NCI-H82 (cell line): Measurements from ENCODE around the gene BEND2.
"Not testable (repeated sequence)": the region's sequence is repeated elsewhere in the genome, so short reads cannot be mapped to it uniquely, and the experiment has no call there.

Source experiments
- DNase-seq: peaks from one replicate; lab custom pipeline; 2025; lab: John Stamatoyannopoulos, UW

Gene BEND2

GRCh38 chrX:18220786-18221185 lies at the start of gene BEND2:
Gene BEND2 (minus strand): TSS chrX:18220886. CDS start chrX:18220750, 136 bp downstream.
- no peak for DNase-seq

DNA sequence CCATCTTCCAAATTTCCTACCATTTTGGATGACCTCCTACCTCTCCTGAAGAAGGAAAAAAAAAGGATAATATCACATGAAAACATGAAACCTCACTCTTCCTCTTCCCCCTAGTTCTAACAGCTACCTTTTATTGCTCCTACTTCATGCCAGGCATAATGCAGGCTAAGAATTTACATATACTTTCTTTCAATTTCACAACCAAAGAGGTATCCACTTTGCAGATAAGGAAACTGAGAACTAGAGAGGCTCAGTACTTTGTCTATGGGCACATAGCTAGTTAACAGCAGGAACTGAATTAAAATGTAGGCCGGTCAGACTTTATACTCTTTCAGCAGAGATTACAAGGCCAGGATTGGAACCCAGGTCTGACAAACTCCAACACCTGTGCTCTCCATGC lies 34.4 kb upstream of the BEND2 start:
- DNase-seq: no peak

DNA sequence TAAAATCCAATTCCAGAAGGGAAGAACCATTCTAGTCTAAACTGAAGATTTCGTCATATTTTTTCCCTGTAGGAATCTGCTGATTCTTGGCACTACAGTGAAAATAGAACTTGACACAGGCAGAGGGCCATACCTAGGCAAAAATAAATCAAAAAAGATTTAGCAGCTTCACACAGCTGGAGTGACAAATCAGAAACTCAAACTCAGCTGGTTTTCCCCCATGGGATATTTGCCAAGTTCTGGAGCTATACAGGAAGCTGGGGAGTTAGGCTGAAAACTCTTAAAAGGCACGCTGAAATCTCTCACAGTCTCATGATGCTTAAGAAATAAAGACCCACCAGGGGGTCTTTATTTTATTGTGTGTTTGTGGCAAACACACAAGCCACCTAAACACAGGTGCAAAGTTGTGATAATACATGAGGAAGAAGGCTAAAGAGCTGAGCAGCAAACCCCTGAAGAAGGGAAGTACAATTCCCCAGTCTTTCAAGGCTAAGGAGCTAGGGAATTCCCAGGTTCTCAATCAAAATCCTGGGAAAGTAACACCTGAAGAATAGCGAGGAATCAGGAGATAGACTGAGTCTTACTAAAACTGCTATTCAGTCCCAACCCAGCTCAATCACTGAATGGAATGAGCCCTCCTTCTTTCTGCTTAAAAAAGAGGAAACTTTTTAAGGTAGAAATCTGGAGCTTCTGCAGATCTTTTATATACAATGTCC lies 32.1 kb upstream of the BEND2 start:
- no peak for DNase-seq

GRCh38 chrX:18229646-18230045 lies 9.0 kb upstream of the BEND2 start:
- DNase-seq: not testable (repeated sequence)

GRCh38 chrX:18228069-18228468 lies 7.4 kb upstream of the BEND2 start:
- no peak for DNase-seq

DNA sequence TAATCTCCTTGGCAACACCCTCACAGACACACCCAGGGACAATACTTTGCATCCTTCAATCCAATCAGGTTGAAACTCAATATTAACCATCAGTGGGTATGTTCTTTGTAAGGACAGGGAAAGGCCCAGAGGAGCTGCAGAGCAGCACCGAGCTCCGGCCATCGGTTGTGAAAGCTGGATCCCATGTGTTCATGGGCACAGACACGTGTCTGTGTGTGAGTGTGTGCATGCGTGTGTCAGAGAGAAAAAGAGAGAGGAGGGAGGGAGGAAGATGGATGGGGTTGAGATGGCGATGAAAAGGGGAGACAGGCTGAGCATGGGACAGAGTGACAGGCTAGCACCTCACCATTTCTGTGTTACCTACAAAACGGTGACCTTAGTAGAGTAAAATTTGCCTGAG lies 6.8 kb upstream of the BEND2 start:
- DNase-seq: no peak

- no peak for DNase-seq
Measured at GRCh38 chrX:18210470-18210869, 10.2 kb downstream of the BEND2 start.

DNA sequence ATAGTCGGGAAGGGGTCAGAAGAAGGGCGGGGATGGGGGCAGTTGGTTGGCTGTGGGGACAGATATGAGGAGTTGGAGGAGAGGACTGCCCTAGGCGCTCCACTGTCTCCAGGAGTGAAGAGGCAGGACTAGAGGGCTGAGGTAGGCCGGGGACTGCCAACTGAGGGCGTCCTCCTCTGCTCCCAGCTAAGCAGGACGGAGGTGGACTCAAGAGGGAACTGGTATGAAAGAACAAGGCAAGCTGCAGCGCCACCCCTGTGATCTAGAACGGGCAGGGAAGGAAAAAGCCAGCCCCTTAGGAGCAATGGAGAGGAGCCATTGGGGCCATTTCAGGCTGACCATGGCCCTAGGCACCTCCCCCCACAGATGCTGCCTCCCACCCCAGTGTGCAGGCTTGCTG lies 14.0 kb downstream of the BEND2 start:
- no peak for DNase-seq

DNA sequence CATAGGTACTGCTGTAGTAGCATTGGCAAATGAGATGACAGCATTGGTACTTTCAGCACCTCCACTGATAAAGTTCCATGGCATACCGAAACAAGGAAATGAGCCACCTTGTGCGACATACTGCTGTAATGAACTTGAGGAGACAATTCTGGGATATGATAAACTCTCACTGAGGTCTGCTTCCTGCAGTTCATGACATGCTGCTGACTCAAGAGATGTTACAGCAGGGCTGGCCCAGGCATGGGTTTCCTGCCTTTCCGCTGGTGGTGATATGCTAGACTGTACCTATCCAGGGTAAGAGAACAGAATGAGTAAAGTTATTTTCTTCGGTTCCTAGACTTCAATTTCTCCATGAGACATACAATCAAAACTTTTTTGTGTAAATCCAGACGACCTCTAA lies 17.1 kb downstream of the BEND2 start:
- DNase-seq: no peak

DNA sequence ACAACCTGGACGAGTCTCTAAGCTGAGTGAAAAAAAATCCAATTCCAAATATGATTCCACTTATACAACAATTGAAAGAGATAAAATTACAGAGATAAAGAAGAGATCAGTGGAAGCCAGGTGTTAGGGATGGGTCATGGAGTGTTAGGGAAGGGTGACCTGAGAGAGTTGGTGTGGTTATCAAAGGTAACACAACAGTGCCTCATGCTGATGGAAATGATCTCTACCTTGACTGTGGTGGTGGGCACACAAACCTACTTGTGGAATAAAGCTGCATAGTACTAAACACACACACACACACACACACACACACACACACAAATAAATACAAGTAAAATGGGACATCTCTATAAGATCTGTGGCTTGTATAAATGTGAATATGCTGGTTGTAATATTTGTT lies 26.0 kb downstream of the BEND2 start:
- DNase-seq: peak; percentile 20

DNA sequence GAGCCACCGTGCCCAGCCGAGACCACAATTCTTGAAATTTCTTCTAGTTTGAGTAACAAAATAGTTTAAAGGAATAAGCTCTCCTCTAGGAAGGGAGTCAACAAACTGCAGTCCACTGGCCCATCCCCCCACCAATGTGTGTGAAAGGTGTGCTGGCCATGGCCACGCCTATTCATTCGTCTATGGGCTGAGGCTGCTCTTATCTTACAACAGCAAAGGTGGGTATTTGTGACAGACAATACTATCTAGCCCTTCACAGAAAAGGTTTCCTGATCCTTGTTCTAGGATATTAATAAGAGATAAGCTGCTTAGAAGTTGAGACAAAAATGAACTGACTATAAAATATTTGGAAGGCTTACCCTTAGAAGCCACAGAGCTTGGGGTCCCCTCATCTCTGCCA lies 41.2 kb downstream of the BEND2 start:
- DNase-seq: no peak

- no peak for DNase-seq
Measured at GRCh38 chrX:18174971-18175370, 45.7 kb downstream of the BEND2 start.

DNA sequence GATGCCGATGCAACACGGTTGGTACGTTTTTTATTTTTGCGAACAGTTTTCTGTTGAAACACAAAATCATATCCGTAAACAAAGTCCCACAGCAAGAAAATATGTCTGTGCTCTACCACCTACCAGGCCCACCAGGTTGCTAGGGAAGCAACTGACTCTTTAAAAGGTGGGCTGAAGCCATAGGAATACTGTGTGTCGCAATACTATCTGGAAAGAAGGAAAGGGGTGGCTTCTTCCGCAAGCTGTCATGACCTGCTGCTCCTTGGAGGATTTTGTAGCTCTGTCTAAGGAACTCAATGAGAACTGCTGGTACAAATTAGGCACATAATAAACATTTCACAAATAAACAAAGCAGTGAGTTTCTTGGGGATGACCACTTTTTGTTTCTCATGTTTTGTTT lies 46.5 kb downstream of the BEND2 start:
- no peak for DNase-seq

DNA sequence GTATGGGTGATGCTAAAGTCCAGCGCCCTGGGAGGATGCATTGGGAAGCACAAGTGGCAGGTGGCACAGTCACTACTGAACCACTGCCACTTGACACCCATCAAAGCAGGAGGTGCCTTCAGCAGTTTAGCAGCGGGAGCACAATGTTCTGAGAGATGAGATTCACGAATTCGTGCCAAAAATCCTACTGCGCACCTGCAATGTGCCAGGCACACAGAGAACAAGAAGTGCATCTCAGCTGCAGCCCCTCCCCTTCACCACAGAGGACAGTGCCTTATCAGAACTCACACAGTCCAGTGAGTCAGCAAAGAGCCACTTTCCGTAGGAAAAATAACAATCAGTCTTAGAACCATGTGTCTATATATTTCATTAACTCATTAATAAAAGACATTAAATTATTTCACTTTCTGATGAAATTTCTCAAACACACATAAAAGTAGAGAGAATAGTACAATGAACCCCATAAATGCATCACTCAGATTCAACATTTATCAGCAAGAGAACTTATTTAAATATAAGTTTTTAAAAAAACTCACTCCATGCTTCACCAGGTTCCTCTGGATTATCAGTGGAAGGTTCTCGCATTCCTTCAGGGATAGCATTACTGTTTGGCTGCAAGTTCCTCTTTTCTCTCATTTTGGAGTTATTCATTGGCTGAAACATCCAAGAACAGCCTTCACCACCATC lies 47.0 kb downstream of the BEND2 start:
- no peak for DNase-seq

DNA sequence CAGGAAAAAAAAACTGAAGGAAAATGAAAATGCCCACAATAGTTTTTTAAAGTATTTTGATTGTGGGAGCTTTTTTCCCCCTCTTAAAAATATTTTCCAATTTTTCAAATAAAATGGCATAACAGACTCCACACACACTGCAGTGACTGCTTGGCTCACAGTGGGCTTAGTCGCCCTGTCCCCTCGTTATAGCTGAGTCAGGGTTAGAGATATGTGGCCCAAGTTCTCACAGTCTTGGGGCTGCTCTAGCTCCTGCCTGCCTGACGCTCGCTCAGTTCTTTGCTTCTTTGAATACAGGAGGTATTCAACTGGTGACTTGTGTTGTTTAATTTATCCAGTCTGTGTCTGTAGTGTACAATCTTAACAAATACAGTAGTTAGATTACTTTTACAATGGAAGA lies 47.7 kb downstream of the BEND2 start:
- DNase-seq: no peak

DNA sequence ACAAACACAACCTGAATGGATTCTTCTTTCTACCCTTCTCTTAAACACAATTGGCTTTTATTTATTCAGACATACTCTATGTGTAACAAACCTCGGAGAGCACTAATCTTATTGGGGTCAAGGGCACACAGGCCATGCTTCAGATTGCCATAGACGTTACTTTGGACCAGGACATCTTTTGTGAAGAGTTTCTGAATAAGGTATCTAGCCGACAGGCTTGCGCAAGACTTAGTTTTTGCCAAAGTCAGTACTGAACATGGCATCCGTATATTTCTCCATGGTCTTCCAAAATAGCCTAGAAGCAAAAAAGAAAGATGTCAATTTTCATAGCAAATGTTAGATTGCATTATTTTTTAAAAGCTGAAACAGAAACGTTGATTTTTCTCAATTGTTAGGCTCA lies 49.8 kb downstream of the BEND2 start:
- no peak for DNase-seq

DNA sequence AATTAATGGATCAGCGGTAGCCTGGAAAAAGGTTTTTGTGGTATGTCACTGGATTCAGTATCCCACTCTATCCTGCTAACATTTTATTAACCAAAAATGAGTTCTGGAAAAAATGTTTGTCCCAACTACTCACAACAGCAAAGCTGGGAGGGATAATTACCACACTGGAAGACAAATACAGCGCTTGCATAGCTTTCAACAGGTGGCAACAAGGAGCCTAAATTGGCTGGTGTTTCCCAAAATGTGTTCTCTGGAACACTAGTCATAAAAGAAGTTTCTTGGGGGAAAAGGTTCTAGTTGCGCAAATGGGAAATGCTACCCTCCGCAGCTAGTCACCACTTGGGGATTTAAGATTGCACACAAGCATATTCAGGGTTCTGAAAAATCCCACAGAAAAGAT lies 54.6 kb downstream of the BEND2 start:
- DNase-seq: no peak

DNA sequence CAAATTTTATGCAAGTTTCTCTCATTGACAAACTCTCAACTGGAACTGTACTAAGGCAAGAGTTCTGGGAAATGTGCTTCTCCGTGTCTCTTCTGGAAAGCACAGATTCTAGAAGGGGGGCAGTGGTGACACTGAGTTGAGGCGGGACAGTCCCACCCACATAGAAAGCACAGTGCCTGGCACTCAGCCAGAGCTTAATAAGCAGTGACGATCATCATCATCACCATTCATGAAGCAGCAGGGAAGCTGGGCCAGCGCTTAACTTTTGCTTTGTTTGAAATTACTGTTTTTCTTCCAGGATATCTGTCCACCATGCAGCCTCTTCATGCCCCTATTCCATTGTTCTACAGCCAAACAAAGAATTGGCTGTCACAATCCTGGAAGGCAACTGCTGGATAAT lies 60.3 kb downstream of the BEND2 start:
- DNase-seq: peak; percentile 25

DNA sequence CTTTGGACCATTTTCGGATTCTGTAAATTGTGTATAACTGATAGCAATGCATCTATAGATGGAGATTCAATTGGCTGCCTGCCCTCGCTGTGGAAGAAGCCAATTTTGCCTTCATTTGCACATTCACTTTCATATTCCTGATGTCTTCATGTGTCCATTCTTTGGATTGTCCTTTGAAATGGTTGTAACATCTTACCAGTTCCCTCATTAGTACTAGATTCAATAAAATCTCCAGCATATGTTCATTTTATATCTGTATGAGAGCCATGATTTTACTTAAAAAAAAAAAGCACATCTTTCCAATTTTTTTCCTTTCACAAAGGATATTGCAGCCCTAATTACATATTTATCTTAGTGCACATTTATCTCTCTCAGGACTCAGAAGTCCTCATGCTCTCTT lies 61.7 kb downstream of the BEND2 start:
- no peak for DNase-seq

DNA sequence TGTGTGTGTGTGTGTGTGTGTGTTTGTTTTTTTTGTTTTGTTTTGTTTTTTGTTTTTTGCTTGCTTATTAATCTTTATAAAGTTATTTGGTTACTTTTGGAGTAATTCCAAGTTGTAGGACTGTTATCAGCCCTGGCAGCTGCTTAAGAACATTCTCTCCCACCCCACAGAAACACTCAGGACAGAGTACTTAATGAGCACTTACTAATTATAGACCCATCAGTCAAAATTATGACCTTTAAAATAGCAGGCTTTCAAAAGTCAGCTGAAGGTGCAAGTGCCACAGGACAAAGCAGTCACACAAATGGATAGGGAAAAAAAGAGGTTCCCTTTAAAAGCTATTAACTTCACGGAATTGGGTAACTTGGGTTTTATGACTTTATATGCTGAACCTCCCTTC lies 69.0 kb downstream of the BEND2 start:
- DNase-seq: no peak

- DNase-seq: no peak
Measured at GRCh38 chrX:18151157-18151556, 69.5 kb downstream of the BEND2 start.

DNA sequence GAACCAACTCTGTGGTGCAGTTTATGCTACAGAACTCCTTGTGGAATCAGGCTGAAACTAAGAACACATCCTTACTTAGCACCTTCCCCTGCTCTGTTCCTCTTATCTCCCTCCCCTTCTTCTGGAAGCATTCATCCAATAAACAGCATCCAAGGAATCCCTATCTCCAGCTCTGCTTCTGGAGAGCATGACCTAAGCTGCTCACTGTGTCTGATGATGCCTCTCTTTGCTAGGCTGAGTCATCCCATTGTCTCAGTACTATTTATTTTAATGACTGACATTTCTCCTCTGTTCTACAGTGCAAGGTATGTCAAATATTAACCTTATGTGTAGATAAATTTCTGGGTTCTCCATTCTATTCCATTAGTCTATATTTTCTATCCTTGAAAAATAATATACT lies 71.2 kb downstream of the BEND2 start:
- DNase-seq: no peak

DNA sequence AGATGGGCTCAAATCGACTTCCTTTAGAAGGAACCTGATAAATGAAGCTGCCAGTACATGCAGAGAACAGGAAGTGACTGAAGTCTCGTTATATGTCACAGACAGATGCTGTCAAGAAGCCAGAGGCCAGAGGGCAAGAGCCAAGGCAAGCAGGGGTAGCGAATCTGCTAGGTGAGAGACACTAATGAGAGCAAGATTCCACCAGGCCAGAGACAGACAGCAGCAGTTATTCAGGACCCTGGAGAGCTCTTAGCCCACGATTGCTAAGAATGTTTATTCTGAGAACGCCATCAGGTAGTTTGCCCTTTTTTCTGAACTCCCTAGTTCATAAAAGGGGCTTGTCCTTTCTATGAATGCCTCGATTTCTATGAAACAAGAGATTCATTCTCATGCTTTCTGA lies 73.7 kb downstream of the BEND2 start:
- no peak for DNase-seq

GRCh38 chrX:18146009-18146408 lies 74.7 kb downstream of the BEND2 start:
- peak; percentile 8 for DNase-seq
